IMR-90 (cell line): ENCODE data around the gene FAM241A. TPM values are rescaled to one million over a fixed set of nuclear protein-coding genes. Genes with fewer than 3 reads are reported as not detected.
"Not testable (repeated sequence)": the region's sequence is repeated elsewhere in the genome, so short reads cannot be mapped to it uniquely, and the experiment has no call there.

Source experiments
- ATAC-seq: fragments of 200-7000 bp; cut with Tn5 transposase; 2 replicates; pipeline ENCODE4 v1.9.1; 2020; ENCODE audit warnings: low read depth, mild to moderate bottlenecking, moderate library complexity
- BruUV-seq: library from RNA; stranded (reverse); fragments of 400-500 nt; replicated peaks from 2 replicates; lab custom pipeline; 2021; lab: Mats Ljungman, UMichigan
- CTCF ChIA-PET: fragments of 300-600 bp; formaldehyde crosslinking; extraction: SDS; loops from one replicate; lab custom pipeline; 2021; ENCODE audit warnings: antibody characterized with exemption; lab: Yijun Ruan, JAX
- POLR2A ChIA-PET: fragments of 300-600 bp; sonication (Branson Sonifier 250); formaldehyde crosslinking; loops from one replicate; lab custom pipeline; 2022; ENCODE audit warnings: antibody characterized with exemption; ENCODE audit not compliant: unreplicated experiment; lab: Charles Lee
- DNase-seq: peaks from one replicate; pipeline ENCODE4 v3.0.0; 2013
- H2AFZ ChIP-seq: replicated peaks from 2 replicates; pipeline ENCODE3; 2013; ENCODE audit warnings: low read length, mild to moderate bottlenecking; ENCODE audit not compliant: poor library complexity
- H2AK5ac ChIP-seq: 2 replicates; pipeline ENCODE4 v1.6.1; 2013; ENCODE audit warnings: low read depth, low read length, inconsistent platforms
- H2AK9ac ChIP-seq: replicated peaks from 2 replicates; pipeline ENCODE3; 2013; ENCODE audit warnings: mild to moderate bottlenecking, low read depth, low read length, moderate library complexity; ENCODE audit not compliant: poor library complexity
- H2BK120ac ChIP-seq: 2 replicates; pipeline ENCODE4 v1.6.1; 2013; ENCODE audit warnings: low read depth, low read length, inconsistent platforms
- H2BK15ac ChIP-seq: 3 replicates; pipeline ENCODE4 v1.6.1; 2013; ENCODE audit warnings: low read depth, low read length, inconsistent platforms
- H2BK20ac ChIP-seq: 2 replicates; pipeline ENCODE4 v1.6.1; 2013; ENCODE audit warnings: low read depth, mild to moderate bottlenecking, inconsistent platforms, low read length, moderate library complexity
- H2BK5ac ChIP-seq: 2 replicates; pipeline ENCODE4 v1.6.1; 2013; ENCODE audit warnings: mild to moderate bottlenecking, low read depth, low read length, inconsistent platforms; ENCODE audit not compliant: poor library complexity, severe bottlenecking
- H3K14ac ChIP-seq: replicated peaks from 2 replicates; pipeline ENCODE4 v1.6.1; 2013; ENCODE audit warnings: low read depth, low read length, inconsistent platforms
- H3K18ac ChIP-seq: 2 replicates; pipeline ENCODE4 v1.6.1; 2013; ENCODE audit warnings: low read depth, low read length, control low read depth
- H3K23ac ChIP-seq: 2 replicates; pipeline ENCODE4 v1.6.1; 2013; ENCODE audit warnings: low read depth, low read length, inconsistent platforms
- H3K27ac ChIP-seq: 2 replicates; pipeline ENCODE4 v1.5.1; 2013; ENCODE audit warnings: mild to moderate bottlenecking, control low read depth, low read length; ENCODE audit not compliant: insufficient read depth
- H3K27me3 ChIP-seq: 2 replicates; pipeline ENCODE4 v1.6.1; 2013; ENCODE audit warnings: low read length; ENCODE audit not compliant: control insufficient read depth, insufficient read depth
- H3K36me3 ChIP-seq: 2 replicates; pipeline ENCODE4 v1.6.1; 2013; ENCODE audit warnings: low read length, mixed read lengths; ENCODE audit not compliant: control insufficient read depth, insufficient read depth
- H3K4ac ChIP-seq: 2 replicates; pipeline ENCODE4 v1.6.1; 2013; ENCODE audit warnings: low read depth, low read length, inconsistent platforms
- H3K4me1 ChIP-seq: 2 replicates; pipeline ENCODE4 v1.6.1; 2013; ENCODE audit warnings: low read length, mixed read lengths; ENCODE audit not compliant: control insufficient read depth, insufficient read depth
- H3K4me2 ChIP-seq: 2 replicates; pipeline ENCODE4 v1.6.1; 2013; ENCODE audit warnings: low read depth, mild to moderate bottlenecking, control low read depth, low read length, moderate library complexity
- H3K4me3 ChIP-seq: 2 replicates; pipeline ENCODE4 v1.5.1; 2013; ENCODE audit warnings: low read depth, mild to moderate bottlenecking, control low read depth, low read length, moderate library complexity; ENCODE audit not compliant: insufficient read depth
- H3K56ac ChIP-seq: 2 replicates; pipeline ENCODE4 v1.6.1; 2013; ENCODE audit warnings: low read length, inconsistent platforms; ENCODE audit not compliant: insufficient read depth; ENCODE audit errors: extremely low read depth
- H3K79me1 ChIP-seq, 2 experiments: 2 replicates each; pipeline ENCODE4 v1.6.1; 2013; ENCODE audit warnings: low read length in 2 of 2, inconsistent platforms in 1 of 2, low read depth in 1 of 2
- H3K9ac ChIP-seq: 2 replicates; pipeline ENCODE4 v1.6.1; 2013; ENCODE audit warnings: low read depth, low read length, control low read depth
- H3K9me1 ChIP-seq: 2 replicates; pipeline ENCODE4 v1.6.1; 2013; ENCODE audit warnings: low read length, inconsistent platforms; ENCODE audit not compliant: insufficient read depth
- H3K9me3 ChIP-seq: 2 replicates; pipeline ENCODE4 v1.6.1; 2013; ENCODE audit warnings: low read length; ENCODE audit not compliant: control insufficient read depth, insufficient read depth
- H4K20me1 ChIP-seq: 2 replicates; pipeline ENCODE4 v1.6.1; 2013; ENCODE audit warnings: low read length, inconsistent platforms; ENCODE audit not compliant: insufficient read depth
- H4K5ac ChIP-seq: 2 replicates; pipeline ENCODE4 v1.6.1; 2013; ENCODE audit warnings: mild to moderate bottlenecking, low read depth, low read length, control low read depth
- H4K8ac ChIP-seq, 2 experiments: 2 replicates each; pipeline ENCODE4 v1.6.1; 2013; ENCODE audit warnings: low read depth in 2 of 2, low read length in 2 of 2, control low read depth in 1 of 2, inconsistent platforms in 1 of 2
- H4K91ac ChIP-seq: 2 replicates; pipeline ENCODE4 v1.6.1; 2013; ENCODE audit warnings: low read depth, low read length, inconsistent platforms; ENCODE audit not compliant: insufficient read depth
- CHD1 ChIP-seq: IDR thresholded peaks from 2 replicates; pipeline ENCODE4 v1.6.1; 2012; ENCODE audit warnings: low read depth, low read length, improper control_type of control experiment
- MAZ ChIP-seq: IDR thresholded peaks from 2 replicates; pipeline ENCODE4 v1.6.1; 2012; ENCODE audit warnings: low read depth, mild to moderate bottlenecking, low read length, improper control_type of control experiment, moderate library complexity, borderline replicate concordance
- RAD21 ChIP-seq: IDR thresholded peaks from 2 replicates; pipeline ENCODE4 v1.6.1; 2012; ENCODE audit warnings: low read length, improper control_type of control experiment
- WGBS, 2 experiments: methylation state at CpG; one replicate each; pipeline versions ENCODE4 v1.1.5 to v1.1.7; 2013; ENCODE audit warnings: missing lambda C conversion rate in 2 of 2; ENCODE audit not compliant: insufficient read length in 1 of 2; ENCODE audit errors: extremely low coverage in 2 of 2; 5-methylcytosine and 5-hydroxymethylcytosine counted together
- dilution Hi-C: fragments of 300-500 bp; cut with HindIII; formaldehyde crosslinking; loops from one replicate; pipeline ENCODE4 v1.14.3; 2018; ENCODE audit warnings: low sequenced_read_pairs; ENCODE audit not compliant: unreplicated experiment
- in situ Hi-C: fragments of 300-500 bp; cut with MboI; formaldehyde crosslinking; loops from 3 replicates; pipeline ENCODE4 v1.14.3; 2019; ENCODE audit warnings: low sequenced_read_pairs, inconsistent platforms, mixed read lengths
- intact Hi-C: fragments of 100-400 bp; cut with micrococcal nuclease; formaldehyde crosslinking; loops from 2 replicates; pipeline ENCODE4 v1.10.0; 2022
- polyA plus RNA-seq, 3 experiments: library from polyadenylated mRNA; depleted of rRNA; stranded (reverse); fragments of >200 nt; gene quantifications; 2 replicates each; pipeline ENCODE4 v1.2.3, GENCODE V29; 2012; ENCODE audit warnings: low replicate concordance in 1 of 3
- total RNA-seq: library from RNA; depleted of rRNA; stranded (reverse); fragments of >200 nt; gene quantifications from 2 replicates; pipeline ENCODE4 v1.2.3, GENCODE V29; 2012
- TF ChIP-seq, protein P1 (sequence below): conservative IDR thresholded peaks from 2 replicates; pipeline ENCODE4 v1.5.1; 2012; ENCODE audit warnings: mild to moderate bottlenecking, low read depth, low read length, improper control_type of control experiment

The FAM241A gene
- total and polyA plus RNA-seq, 2 of the 4 experiments (the other 2 are of a cell fraction) = under 0.01 to 0.24 TPM

DNA sequence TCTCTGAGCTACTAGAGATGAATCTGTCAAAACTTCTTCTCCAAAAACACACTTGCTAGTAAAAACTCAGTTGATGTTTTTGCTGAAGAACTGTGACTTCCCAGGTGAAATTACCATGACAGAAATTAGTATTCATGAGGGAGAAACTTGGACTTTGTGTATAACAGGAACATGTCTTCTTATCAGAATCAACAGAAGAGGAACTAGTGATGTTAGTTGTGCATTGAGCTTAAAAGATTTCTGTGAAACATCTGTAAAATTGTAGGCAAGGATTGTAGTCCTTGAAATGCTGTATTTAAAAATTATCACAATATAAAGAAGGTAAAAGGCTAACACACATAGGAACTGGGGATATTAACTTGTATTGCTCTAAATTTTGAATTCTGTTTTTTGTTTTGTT is 11.3 kb downstream of the FAM241A start:
- no peaks in the 10 kb centered on the region for H3K36me3 ChIP-seq
- no peaks in the 10 kb centered on the region for H3K79me1 ChIP-seq
- H3K9me3 ChIP-seq = no peaks in the 10 kb centered on the region
- CTCF ChIA-PET = no interaction called here
- H3K9me1 ChIP-seq = no peaks in the 10 kb centered on the region
- no peak overlapping the region for H3K23ac ChIP-seq
- no peak overlapping the region for H4K91ac ChIP-seq
- POLR2A ChIA-PET = no interaction called here
- no peaks in the 10 kb centered on the region for H4K20me1 ChIP-seq
- no peak for TF ChIP-seq RAD21
- no peak for TF ChIP-seq MAZ
- TF ChIP-seq, protein P1, sequence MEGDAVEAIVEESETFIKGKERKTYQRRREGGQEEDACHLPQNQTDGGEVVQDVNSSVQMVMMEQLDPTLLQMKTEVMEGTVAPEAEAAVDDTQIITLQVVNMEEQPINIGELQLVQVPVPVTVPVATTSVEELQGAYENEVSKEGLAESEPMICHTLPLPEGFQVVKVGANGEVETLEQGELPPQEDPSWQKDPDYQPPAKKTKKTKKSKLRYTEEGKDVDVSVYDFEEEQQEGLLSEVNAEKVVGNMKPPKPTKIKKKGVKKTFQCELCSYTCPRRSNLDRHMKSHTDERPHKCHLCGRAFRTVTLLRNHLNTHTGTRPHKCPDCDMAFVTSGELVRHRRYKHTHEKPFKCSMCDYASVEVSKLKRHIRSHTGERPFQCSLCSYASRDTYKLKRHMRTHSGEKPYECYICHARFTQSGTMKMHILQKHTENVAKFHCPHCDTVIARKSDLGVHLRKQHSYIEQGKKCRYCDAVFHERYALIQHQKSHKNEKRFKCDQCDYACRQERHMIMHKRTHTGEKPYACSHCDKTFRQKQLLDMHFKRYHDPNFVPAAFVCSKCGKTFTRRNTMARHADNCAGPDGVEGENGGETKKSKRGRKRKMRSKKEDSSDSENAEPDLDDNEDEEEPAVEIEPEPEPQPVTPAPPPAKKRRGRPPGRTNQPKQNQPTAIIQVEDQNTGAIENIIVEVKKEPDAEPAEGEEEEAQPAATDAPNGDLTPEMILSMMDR = no peak
- no peak for TF ChIP-seq CHD1
- no peak overlapping the region for H3K27ac ChIP-seq
- DNase-seq = no peak
- no peak overlapping the region for H3K18ac ChIP-seq
- intact Hi-C loops = no loop called here
- H3K4me3 ChIP-seq = no peak overlapping the region
- no peak overlapping the region for H3K14ac ChIP-seq
- in situ Hi-C loops = no loop called here
- H3K9ac ChIP-seq = no peak overlapping the region
- no peak overlapping the region for H2BK120ac ChIP-seq
- H2AK9ac ChIP-seq = no peak overlapping the region
- no peaks in the 10 kb centered on the region for H3K4me1 ChIP-seq
- no peak overlapping the region for H3K56ac ChIP-seq
- H3K4me2 ChIP-seq = no peak overlapping the region
- no peak for ATAC-seq
- no peak overlapping the region for H2AFZ ChIP-seq
- H2BK5ac ChIP-seq = no peak overlapping the region
- no peaks in the 10 kb centered on the region for H3K27me3 ChIP-seq
- no peak overlapping the region for H4K5ac ChIP-seq
- no peak overlapping the region for H4K8ac ChIP-seq
- no TSS peak for BruUV-seq
- no peak overlapping the region for H3K4ac ChIP-seq
- dilution Hi-C loops = no loop called here
- H2AK5ac ChIP-seq = no peak overlapping the region
- H2BK20ac ChIP-seq = no peak overlapping the region
- H2BK15ac ChIP-seq = no peak overlapping the region

DNA sequence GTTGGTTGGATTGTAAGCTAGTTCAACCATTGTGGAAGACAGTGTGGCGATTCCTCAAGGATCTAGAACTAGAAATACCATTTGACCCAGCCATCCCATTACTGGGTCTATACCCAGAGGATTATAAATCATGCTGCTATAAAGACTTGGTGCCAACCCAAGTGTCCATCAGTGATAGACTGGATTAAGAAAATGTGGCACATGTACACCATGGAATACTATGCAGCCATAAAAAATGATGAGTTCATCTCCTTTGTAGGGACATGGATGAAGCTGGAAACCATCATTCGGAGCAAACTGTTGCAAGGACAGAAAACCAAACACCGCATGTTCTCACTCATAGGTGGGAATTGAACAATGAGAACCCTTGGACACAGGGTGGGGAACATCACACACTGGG is 18.5 kb downstream of the FAM241A start:
- H3K4me1 ChIP-seq, DNase-seq, H3K36me3 ChIP-seq, H2BK20ac ChIP-seq, H3K14ac ChIP-seq, H3K18ac ChIP-seq, intact Hi-C loops, H4K8ac ChIP-seq, H2BK120ac ChIP-seq, H3K27me3 ChIP-seq, H3K56ac ChIP-seq, BruUV-seq, H3K9ac ChIP-seq, H3K4me2 ChIP-seq, H3K23ac ChIP-seq, H2AK5ac ChIP-seq, ATAC-seq, in situ Hi-C loops, H3K79me1 ChIP-seq, dilution Hi-C loops, H4K5ac ChIP-seq, H3K4me3 ChIP-seq, H2BK15ac ChIP-seq, H2AFZ ChIP-seq, H4K20me1 ChIP-seq, H3K4ac ChIP-seq, H3K9me1 ChIP-seq, H3K27ac ChIP-seq, POLR2A ChIA-PET, H2BK5ac ChIP-seq, H4K91ac ChIP-seq, H3K9me3 ChIP-seq, H2AK9ac ChIP-seq: not testable (repeated sequence)
- CTCF ChIA-PET = interaction anchor here (0.6 kb wide), 1 partner anchor 133 kb away, joined by 4 read pairs; the partner anchor contains the start of gene ALPK1
- WGBS, 2 experiments = 100% methylated on average over 1 of the region's 3 CpGs; no CpG with 5 or more reads in 1 of the 2 experiments
